H1 (cell line): Measurements from ENCODE around the gene AGBL1. TPM values are rescaled to one million over a fixed set of nuclear protein-coding genes. Genes with fewer than 3 reads are reported as not detected.

Source experiments
- CTCF ChIA-PET: fragments of 300-600 bp; sonication (Branson Sonifier 250); formaldehyde crosslinking; loops from one replicate; lab custom pipeline; 2021; ENCODE audit not compliant: partially characterized antibody; lab: Charles Lee
- POLR2A ChIA-PET: fragments of 300-600 bp; sonication (Branson Sonifier 250); formaldehyde crosslinking; loops from one replicate; lab custom pipeline; 2021; ENCODE audit warnings: inconsistent platforms; ENCODE audit not compliant: partially characterized antibody; lab: Charles Lee
- DNase-seq, 2 experiments: peaks; one replicate each; pipeline versions ENCODE4 v3.0.0 to v3.0.0-alpha.2; 2010 to 2022; ENCODE audit warnings: low spot score in 2 of 2, low read depth in 1 of 2, mixed read lengths in 1 of 2
- FAIRE-seq: peaks from 2 replicates; lab custom pipeline; 2011; peaks lifted over from hg19 to GRCh38; lab: Jason Lieb, UNC
- H2AFZ ChIP-seq: 2 replicates; pipeline ENCODE4 v1.8.1; 2012; ENCODE audit warnings: low read length, inconsistent platforms
- H2AK5ac ChIP-seq: 2 replicates; pipeline ENCODE4 v1.6.1; 2013; ENCODE audit warnings: low read depth, low read length
- H2BK120ac ChIP-seq: replicated peaks from 2 replicates; pipeline ENCODE3; 2013; ENCODE audit warnings: low read depth, low read length, inconsistent platforms
- H2BK12ac ChIP-seq: 2 replicates; pipeline ENCODE4 v1.6.1; 2013; ENCODE audit warnings: low read depth, low read length
- H2BK15ac ChIP-seq: 2 replicates; pipeline ENCODE4 v1.6.1; 2013; ENCODE audit warnings: low read length
- H2BK20ac ChIP-seq: 2 replicates; pipeline ENCODE4 v1.6.1; 2013; ENCODE audit warnings: low read length
- H2BK5ac ChIP-seq: 2 replicates; pipeline ENCODE4 v1.6.1; 2013; ENCODE audit warnings: low read depth, low read length
- H3K14ac ChIP-seq: 2 replicates; pipeline ENCODE4 v1.6.1; 2013; ENCODE audit warnings: inconsistent platforms; ENCODE audit not compliant: insufficient read length
- H3K18ac ChIP-seq: 2 replicates; pipeline ENCODE4 v1.6.1; 2013; ENCODE audit warnings: low read length; ENCODE audit errors: extremely low read depth
- H3K23ac ChIP-seq: 2 replicates; pipeline ENCODE4 v1.6.1; 2013; ENCODE audit warnings: inconsistent platforms; ENCODE audit not compliant: insufficient read length
- H3K23me2 ChIP-seq: 2 replicates; pipeline ENCODE4 v1.6.1; 2013; ENCODE audit warnings: low read depth, low read length
- H3K27ac ChIP-seq: 2 replicates; pipeline ENCODE4 v1.6.1; 2011; ENCODE audit warnings: low read depth, low read length, inconsistent platforms
- H3K27me3 ChIP-seq, 4 experiments: replicated peaks in 1 of 4; 1 replicate in 1 of 4; 2 replicates in 3 of 4; pipeline versions ENCODE4 v1.6.1 to v1.8.1; 2011 to 2013; ENCODE audit warnings: low read length in 3 of 4, mild to moderate bottlenecking in 3 of 4, inconsistent platforms in 2 of 4, mixed read lengths in 2 of 4, moderate library complexity in 1 of 4; ENCODE audit not compliant: control insufficient read depth in 3 of 4, insufficient read depth in 3 of 4; ENCODE audit errors: extremely low read depth in 1 of 4
- H3K36me3 ChIP-seq, 4 experiments: 2 replicates each; pipeline versions ENCODE4 v1.6.1 to v1.8.1; 2011 to 2013; ENCODE audit warnings: mild to moderate bottlenecking in 4 of 4, low read length in 3 of 4, moderate library complexity in 2 of 4, control low read depth in 1 of 4, inconsistent platforms in 1 of 4; ENCODE audit not compliant: insufficient read depth in 4 of 4, control insufficient read depth in 2 of 4
- H3K4ac ChIP-seq: replicated peaks from 2 replicates; pipeline ENCODE3; 2013; ENCODE audit warnings: low read length, low read depth, mixed read lengths, inconsistent platforms; ENCODE audit not compliant: insufficient read length
- H3K4me1 ChIP-seq, 4 experiments: replicated peaks in 1 of 4; 1 replicate in 1 of 4; 2 replicates in 3 of 4; pipeline versions ENCODE4 v1.6.1 to v1.8.1; 2011 to 2013; ENCODE audit warnings: low read length in 3 of 4, inconsistent platforms in 2 of 4, mixed read lengths in 1 of 4; ENCODE audit not compliant: insufficient read depth in 4 of 4, control insufficient read depth in 3 of 4
- H3K4me2 ChIP-seq, 2 experiments: 2 replicates each; pipeline versions ENCODE4 v1.6.1 to v1.8.1; 2011 to 2013; ENCODE audit warnings: low read depth in 2 of 2, low read length in 2 of 2, control low read depth in 1 of 2, inconsistent platforms in 1 of 2, mild to moderate bottlenecking in 1 of 2; ENCODE audit not compliant: insufficient read depth in 1 of 2
- H3K4me3 ChIP-seq, 4 experiments: fragments of 200-600, 300-600 bp in 1 of 4; sonication (generic), shearing (Covaris generic), sonication (Bioruptor Twin) in 1 of 4; 2 replicates each; pipeline versions ENCODE4 v1.5.1 to v1.8.1; 2011 to 2016; ENCODE audit warnings: low read length in 4 of 4, low read depth in 3 of 4, control low read depth in 2 of 4, inconsistent platforms in 2 of 4, mild to moderate bottlenecking in 2 of 4, mixed read lengths in 1 of 4, moderate library complexity in 1 of 4; ENCODE audit not compliant: insufficient read depth in 2 of 4; ENCODE audit errors: extremely low read depth in 1 of 4
- H3K56ac ChIP-seq: replicated peaks from 2 replicates; pipeline ENCODE3; 2013; ENCODE audit warnings: low read depth, mild to moderate bottlenecking, mixed read lengths, low read length, inconsistent platforms; ENCODE audit not compliant: insufficient read length
- H3K79me1 ChIP-seq: 2 replicates; pipeline ENCODE4 v1.6.1; 2013; ENCODE audit warnings: low read depth, low read length, control low read depth
- H3K79me2 ChIP-seq, 2 experiments: 2 replicates each; pipeline versions ENCODE4 v1.6.1 to v1.8.1; 2012 to 2013; ENCODE audit warnings: low read length in 2 of 2, mild to moderate bottlenecking in 2 of 2, inconsistent platforms in 1 of 2; ENCODE audit not compliant: insufficient read depth in 2 of 2, control insufficient read depth in 1 of 2
- H3K9ac ChIP-seq, 4 experiments: replicated peaks in 1 of 4; 1 replicate in 1 of 4; 2 replicates in 3 of 4; pipeline versions ENCODE4 v1.6.1 to v1.8.1; 2011 to 2013; ENCODE audit warnings: low read depth in 3 of 4, low read length in 3 of 4, control low read depth in 2 of 4, mild to moderate bottlenecking in 2 of 4, moderate library complexity in 2 of 4, inconsistent platforms in 1 of 4; ENCODE audit errors: extremely low read depth in 1 of 4
- H3K9me3 ChIP-seq, 2 experiments: 2 replicates each; pipeline versions ENCODE4 v1.6.1 to v1.8.1; 2012 to 2013; ENCODE audit warnings: mild to moderate bottlenecking in 2 of 2, moderate library complexity in 2 of 2, control low read depth in 1 of 2, inconsistent platforms in 1 of 2, low read depth in 1 of 2, low read length in 1 of 2, mixed read lengths in 1 of 2; ENCODE audit not compliant: insufficient read depth in 2 of 2
- H4K20me1 ChIP-seq, 2 experiments: replicated peaks in 1 of 2; 2 replicates each; pipeline versions ENCODE3 to v1.8.1; 2011 to 2013; ENCODE audit warnings: inconsistent platforms in 2 of 2, low read length in 2 of 2, mild to moderate bottlenecking in 1 of 2; ENCODE audit not compliant: insufficient read depth in 2 of 2, control insufficient read depth in 1 of 2
- H4K5ac ChIP-seq: 2 replicates; pipeline ENCODE4 v1.6.1; 2013; ENCODE audit warnings: low read length, low read depth, mixed read lengths, inconsistent platforms; ENCODE audit not compliant: insufficient read length
- H4K8ac ChIP-seq: 2 replicates; pipeline ENCODE4 v1.8.0; 2013; ENCODE audit warnings: mild to moderate bottlenecking, moderate library complexity, low read length, inconsistent platforms; ENCODE audit not compliant: insufficient read depth; ENCODE audit errors: extremely low read depth
- H4K91ac ChIP-seq: replicated peaks from 2 replicates; pipeline ENCODE3; 2013; ENCODE audit warnings: low read length, mixed read lengths, inconsistent platforms; ENCODE audit not compliant: insufficient read length
- CREB1 ChIP-seq: IDR thresholded peaks from 2 replicates; pipeline ENCODE4 v1.6.1; 2012; ENCODE audit warnings: inconsistent platforms
- RAD21 ChIP-seq, 2 experiments: IDR thresholded peaks in 1 of 2; conservative IDR thresholded peaks in 1 of 2; 2 replicates each; pipeline ENCODE4 v1.6.1; 2011; ENCODE audit warnings: low read depth in 2 of 2, low read length in 2 of 2, improper control_type of control experiment in 1 of 2, inconsistent platforms in 1 of 2, mild to moderate bottlenecking in 1 of 2, moderate library complexity in 1 of 2
- SAP30 ChIP-seq: fragments of 300-600 bp; sonication (generic); IDR thresholded peaks from 2 replicates; pipeline ENCODE4 v1.7.1; 2012; ENCODE audit warnings: low read length, moderate library complexity, mild to moderate bottlenecking, inconsistent platforms; ENCODE audit not compliant: insufficient read depth, insufficient replicate concordance
- USF2 ChIP-seq: IDR thresholded peaks from 2 replicates; pipeline ENCODE4 v1.6.1; 2011; ENCODE audit warnings: low read length, improper control_type of control experiment
- WGBS, 2 experiments: shearing (Covaris generic) in 1 of 2; methylation state at CpG; one replicate each; pipeline versions ENCODE4 v1.1.6 to v1.1.7; 2013 to 2015; ENCODE audit warnings: low lambda C conversion rate in 2 of 2, mixed read lengths in 2 of 2, inconsistent platforms in 1 of 2, low coverage in 1 of 2, missing lambda C conversion rate in 1 of 2; ENCODE audit not compliant: insufficient replicate concordance in 2 of 2, insufficient coverage in 1 of 2, insufficient read length in 1 of 2; ENCODE audit errors: extremely low coverage in 1 of 2, missing lambda C conversion rate in 1 of 2; 5-methylcytosine and 5-hydroxymethylcytosine counted together
- polyA plus RNA-seq, 7 experiments: library from polyadenylated mRNA; depleted of rRNA in 3 of 7; stranded (reverse) in 5 of 7; unstranded in 2 of 7; fragments of >200 nt in 5 of 7; fragments of 200-250 nt in 2 of 7; gene quantifications; 1 replicate in 5 of 7; 2 replicates in 1 of 7; 4 replicates in 1 of 7; pipeline versions ENCODE4 v1.2.1 to v1.2.3, GENCODE V29; 2011 to 2013; ENCODE audit warnings: missing spikeins in 2 of 7, mixed read lengths in 2 of 7
- total RNA-seq: library from RNA; stranded (reverse); fragmentation: NEBNext Ultra II Directional; extraction: Animal tissue kit (Norgen Biotek cat#: 25700); gene quantifications from 2 replicates; pipeline ENCODE4 v1.2.1, GENCODE V29; 2021

Gene AGBL1
- total and polyA plus RNA-seq, 2 of the 8 experiments (the other 6 are each of a cell fraction or from before 2014, with no cell fraction given): not detected

- no peak overlapping the region for H3K18ac ChIP-seq
- no peak overlapping the region for H4K91ac ChIP-seq
- no peak for FAIRE-seq
- H3K14ac ChIP-seq: no peak overlapping the region
- H3K4me3 ChIP-seq: no peak overlapping the region
- no peak for DNase-seq
- H2BK20ac ChIP-seq: no peak overlapping the region
- H3K9me3 ChIP-seq: no peaks in the 10 kb centered on the region; a peak in 1 of 4 replicates
- H2BK5ac ChIP-seq: no peak overlapping the region
- H2BK120ac ChIP-seq: no peak overlapping the region
- no peak overlapping the region for H3K9ac ChIP-seq
- CTCF ChIA-PET: no interaction called here
- H3K79me1 ChIP-seq: no peaks in the 10 kb centered on the region
- no peak overlapping the region for H3K27ac ChIP-seq
- POLR2A ChIA-PET: no interaction called here
- no peak overlapping the region for H3K4ac ChIP-seq
- no peaks in the 10 kb centered on the region for H4K20me1 ChIP-seq
- no peaks in the 10 kb centered on the region for H3K4me1 ChIP-seq
- no peaks in the 10 kb centered on the region for H3K27me3 ChIP-seq
- TF ChIP-seq USF2 (no peak), CREB1 (no peak), RAD21 (IDR thresholded peaks at IDR 0.05 in 1 of 2, conservative IDR thresholded peaks at IDR 0.05 in 1 of 2; ENCODE audit: low read depth in 2 of 2, low read length in 2 of 2) (no peak), SAP30 (no peak)
- no peaks in the 10 kb centered on the region for H3K23me2 ChIP-seq
- no peak overlapping the region for H4K5ac ChIP-seq
- 90% methylated on average over 3 of the region's 3 CpGs; no CpG with 5 or more reads in 1 of the 2 experiments for WGBS, 2 experiments
- no peak overlapping the region for H3K23ac ChIP-seq
- no peak overlapping the region for H2AK5ac ChIP-seq
- H3K56ac ChIP-seq: no peak overlapping the region
- no peaks in the 10 kb centered on the region for H3K79me2 ChIP-seq
- H2BK15ac ChIP-seq: no peak overlapping the region
- H2BK12ac ChIP-seq: no peak overlapping the region
- no peaks in the 10 kb centered on the region for H3K36me3 ChIP-seq
- H4K8ac ChIP-seq: no peak overlapping the region
- H2AFZ ChIP-seq: no peak overlapping the region
- H3K4me2 ChIP-seq: no peak overlapping the region
Observed at GRCh38 chr15:86942285-86942684, 862.6 kb downstream of the AGBL1 start.
